SK-N-SH (cell line): ENCODE results near the gene ETV6. TPM values are rescaled to one million over a fixed set of nuclear protein-coding genes. Genes with fewer than 3 reads are reported as not detected.

Experiments used
- CTCF ChIA-PET: fragments of 300-600, 350-600 bp; formaldehyde crosslinking; extraction: SDS; loops from one replicate; lab custom pipeline; 2021; lab: Yijun Ruan, JAX
- POLR2A ChIA-PET: fragments of 350-600 bp; sonication (Branson Sonifier 250); formaldehyde crosslinking; extraction: SDS; loops from one replicate; lab custom pipeline; 2020; ENCODE audit warnings: antibody characterized with exemption, inconsistent platforms; lab: Yijun Ruan, JAX
- DNase-seq: peaks from one replicate; pipeline ENCODE4 v3.0.0; 2012
- H2AFZ ChIP-seq: fragments of 200-600 bp; sonication (generic); 2 replicates; pipeline ENCODE4 v1.8.1; 2016; ENCODE audit warnings: antibody characterized with exemption, mild to moderate bottlenecking, low read depth
- H3F3A ChIP-seq: fragments of 200-600 bp; sonication (generic); replicated peaks from 2 replicates; pipeline ENCODE3; 2016; ENCODE audit warnings: antibody characterized with exemption, mild to moderate bottlenecking; ENCODE audit not compliant: insufficient read depth
- H3K27ac ChIP-seq, 2 experiments: fragments of 200-500 bp in 1 of 2; fragments of 200-600 bp in 1 of 2; sonication (Bioruptor generic) in 1 of 2; sonication (generic), shearing (Covaris generic) in 1 of 2; 2 replicates each; pipeline versions ENCODE4 v1.5.1 to v1.6.1; 2014 to 2016; ENCODE audit warnings: low read depth in 2 of 2, inconsistent platforms in 1 of 2, low read length in 1 of 2, mild to moderate bottlenecking in 1 of 2, mixed read lengths in 1 of 2
- H3K27me3 ChIP-seq: fragments of 200-600 bp; sonication (generic), shearing (Covaris generic); 2 replicates; pipeline ENCODE4 v1.6.1; 2016; ENCODE audit warnings: mixed run types; ENCODE audit not compliant: insufficient read depth
- H3K36me3 ChIP-seq, 2 experiments: fragments of 200-500 bp in 1 of 2; fragments of 200-600 bp in 1 of 2; sonication (Bioruptor generic) in 1 of 2; sonication (generic) in 1 of 2; replicated peaks in 1 of 2; 2 replicates each; pipeline versions ENCODE3 to v1.5.1; 2014 to 2016; ENCODE audit warnings: low read length in 1 of 2, mild to moderate bottlenecking in 1 of 2; ENCODE audit not compliant: insufficient read depth in 2 of 2, control insufficient read depth in 1 of 2
- H3K4me1 ChIP-seq, 2 experiments: fragments of 200-500 bp in 1 of 2; fragments of 200-600 bp in 1 of 2; sonication (Bioruptor generic) in 1 of 2; sonication (generic), shearing (Covaris generic) in 1 of 2; 2 replicates each; pipeline versions ENCODE4 v1.5.1 to v1.6.1; 2014 to 2016; ENCODE audit warnings: low read depth in 1 of 2, low read length in 1 of 2, mixed run types in 1 of 2; ENCODE audit not compliant: insufficient read depth in 2 of 2, control insufficient read depth in 1 of 2
- H3K4me2 ChIP-seq: fragments of 200-600 bp; sonication (generic), shearing (Covaris generic); 2 replicates; pipeline ENCODE4 v1.6.1; 2017; ENCODE audit warnings: mixed run types
- H3K4me3 ChIP-seq, 2 experiments: fragments of 200-500 bp in 1 of 2; fragments of 200-600 bp in 1 of 2; sonication (Bioruptor generic) in 1 of 2; sonication (generic), shearing (Covaris generic) in 1 of 2; 2 replicates each; pipeline versions ENCODE4 v1.5.1 to v1.8.1; 2014 to 2016; ENCODE audit warnings: low read depth in 2 of 2, inconsistent platforms in 1 of 2, low read length in 1 of 2, mild to moderate bottlenecking in 1 of 2, mixed read lengths in 1 of 2, moderate library complexity in 1 of 2
- H3K79me2 ChIP-seq: fragments of 200-600 bp; sonication (generic); 2 replicates; pipeline ENCODE4 v1.8.1; 2017; ENCODE audit warnings: mild to moderate bottlenecking; ENCODE audit not compliant: insufficient read depth
- H3K9ac ChIP-seq: fragments of 200-600 bp; sonication (generic); 2 replicates; pipeline ENCODE4 v1.6.1; 2017; ENCODE audit warnings: mixed run types
- H3K9me2 ChIP-seq: fragments of 200-600 bp; sonication (generic); 2 replicates; pipeline ENCODE4 v1.6.1; 2017; ENCODE audit warnings: mixed run types
- H3K9me3 ChIP-seq: fragments of 200-600 bp; sonication (generic); 2 replicates; pipeline ENCODE4 v1.6.1; 2017; ENCODE audit warnings: mixed run types, mild to moderate bottlenecking, moderate library complexity
- H4K20me1 ChIP-seq: fragments of 200-600 bp; sonication (generic); 2 replicates; pipeline ENCODE4 v1.6.1; 2017; ENCODE audit warnings: mild to moderate bottlenecking, mixed run types; ENCODE audit not compliant: insufficient read depth
- CHD2 ChIP-seq: fragments of 150-350 bp; IDR thresholded peaks from 2 replicates; pipeline ENCODE4 v1.6.1; 2018; ENCODE audit warnings: low read length; ENCODE audit not compliant: partially characterized antibody
- EP300 ChIP-seq, 2 experiments: IDR thresholded peaks; 2 replicates each; pipeline versions ENCODE4 v1.4.0 to v1.6.1; 2012; ENCODE audit warnings: borderline replicate concordance in 1 of 2, low read depth in 1 of 2, low read length in 1 of 2
- FOXM1 ChIP-seq: IDR thresholded peaks from 2 replicates; pipeline ENCODE4 v1.4.0; 2012; ENCODE audit warnings: low read depth, mild to moderate bottlenecking
- GATA2 ChIP-seq: sonication (generic); formaldehyde crosslinking; IDR thresholded peaks from 2 replicates; pipeline ENCODE4 v1.5.0; 2020; ENCODE audit warnings: mild to moderate bottlenecking, missing genetic modification reagents
- NFIC ChIP-seq: IDR thresholded peaks from 2 replicates; pipeline ENCODE4 v1.4.0; 2012; ENCODE audit warnings: borderline replicate concordance
- RAD21 ChIP-seq: IDR thresholded peaks from 2 replicates; pipeline ENCODE4 v1.6.1; 2012; ENCODE audit warnings: mild to moderate bottlenecking, low read length
- RCOR1 ChIP-seq: fragments of 150-350 bp; IDR thresholded peaks from 2 replicates; pipeline ENCODE4 v1.6.1; 2017; ENCODE audit warnings: antibody characterized with exemption, low read length
- RXRA ChIP-seq: IDR thresholded peaks from 2 replicates; pipeline ENCODE4 v1.4.0; 2012; ENCODE audit warnings: low read depth, mild to moderate bottlenecking, borderline replicate concordance
- SIN3A ChIP-seq: IDR thresholded peaks from 2 replicates; pipeline ENCODE4 v1.6.1; 2012; ENCODE audit warnings: low read depth, mild to moderate bottlenecking, low read length, moderate library complexity, borderline replicate concordance
- SMC3 ChIP-seq: IDR thresholded peaks from 2 replicates; pipeline ENCODE4 v1.6.1; 2012; ENCODE audit warnings: low read depth, low read length, improper control_type of control experiment
- TAF1 ChIP-seq: IDR thresholded peaks from 2 replicates; pipeline ENCODE4 v1.6.1; 2012; ENCODE audit warnings: low read depth, mild to moderate bottlenecking, low read length, moderate library complexity, borderline replicate concordance
- YY1 ChIP-seq: IDR thresholded peaks from 2 replicates; pipeline ENCODE4 v1.4.0; 2012; ENCODE audit warnings: low read depth, mild to moderate bottlenecking
- WGBS: methylation state at CpG from one replicate; pipeline ENCODE4 v1.1.6; 2017; ENCODE audit warnings: low lambda C conversion rate; 5-methylcytosine and 5-hydroxymethylcytosine counted together
- polyA plus RNA-seq, 3 experiments: library from polyadenylated mRNA; depleted of rRNA; stranded (reverse); fragments of >200 nt; gene quantifications; 2 replicates each; pipeline ENCODE4 v1.2.3, GENCODE V29; 2012
- TF ChIP-seq, protein P1 (sequence below): IDR thresholded peaks from 2 replicates; pipeline ENCODE4 v1.6.1; 2012; ENCODE audit warnings: mild to moderate bottlenecking, low read depth, low read length, moderate library complexity
- TF ChIP-seq, protein P2 (sequence below): fragments of 150-350 bp; IDR thresholded peaks from 2 replicates; pipeline ENCODE4 v1.6.1; 2016; ENCODE audit warnings: mild to moderate bottlenecking, low read depth, low read length
- TF ChIP-seq, protein P3 (sequence below): IDR thresholded peaks from 2 replicates; pipeline ENCODE4 v1.4.0; 2012; ENCODE audit warnings: low read depth, borderline replicate concordance

Gene ETV6
- polyA plus RNA-seq, 1 of the 3 experiments (the other 2 are of a cell fraction) = 4.0 TPM

DNA sequence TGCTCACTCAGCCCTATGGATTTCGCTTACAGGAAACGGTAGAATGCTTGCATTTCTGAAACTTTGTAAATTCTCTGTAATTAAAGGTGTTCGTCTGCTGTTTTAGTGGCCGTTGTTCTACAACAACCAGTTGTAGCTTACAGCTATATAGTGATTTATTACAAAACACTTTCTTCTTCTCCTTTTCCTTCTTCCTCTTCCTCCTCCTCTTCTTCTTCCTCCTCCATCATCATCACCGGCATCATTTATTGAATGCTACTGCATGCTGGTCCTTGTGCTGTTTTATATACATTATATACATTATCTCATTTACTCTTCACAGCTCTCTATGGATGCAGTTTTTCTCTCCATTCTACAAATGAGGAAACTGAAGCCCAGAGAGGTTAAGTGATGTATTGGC lies 6.4 kb downstream of the ETV6 start:
- Histone ChIP-seq H3K4me3 (no peak overlapping the region), H4K20me1 (peaks cover 37% of the 10 kb centered on the region), H3K9me3 (no peaks in the 10 kb centered on the region), H3K9me2 (no peaks in the 10 kb centered on the region), H3K9ac (no peak overlapping the region), H3K79me2 (peaks cover 98% of the 10 kb centered on the region), H3K27ac (no peak overlapping the region), H3K36me3 (no peaks in the 10 kb centered on the region), H2AFZ (no peak overlapping the region), H3K4me1 (peaks cover 16 to 39% of the 10 kb centered on the region in 2 experiments), H3K27me3 (no peaks in the 10 kb centered on the region), H3F3A (peaks cover 8% of the 10 kb centered on the region), H3K4me2 (no peak overlapping the region)
- ChIA-PET POLR2A (no interaction called here), CTCF (interaction anchor here (2.3 kb wide), 1 partner anchor 377 kb away, joined by 8 read pairs; no protein-coding TSS in a partner anchor)
- 92% methylated on average over 5 of the region's 5 CpGs for WGBS
- TF ChIP-seq RXRA = no peak
- TF ChIP-seq RAD21 = no peak
- TF ChIP-seq GATA2 (CRISPR knock-in tag) = no peak
- no peak for TF ChIP-seq YY1
- no peak for TF ChIP-seq FOXM1
- no peak for TF ChIP-seq RCOR1
- TF ChIP-seq, protein P1, sequence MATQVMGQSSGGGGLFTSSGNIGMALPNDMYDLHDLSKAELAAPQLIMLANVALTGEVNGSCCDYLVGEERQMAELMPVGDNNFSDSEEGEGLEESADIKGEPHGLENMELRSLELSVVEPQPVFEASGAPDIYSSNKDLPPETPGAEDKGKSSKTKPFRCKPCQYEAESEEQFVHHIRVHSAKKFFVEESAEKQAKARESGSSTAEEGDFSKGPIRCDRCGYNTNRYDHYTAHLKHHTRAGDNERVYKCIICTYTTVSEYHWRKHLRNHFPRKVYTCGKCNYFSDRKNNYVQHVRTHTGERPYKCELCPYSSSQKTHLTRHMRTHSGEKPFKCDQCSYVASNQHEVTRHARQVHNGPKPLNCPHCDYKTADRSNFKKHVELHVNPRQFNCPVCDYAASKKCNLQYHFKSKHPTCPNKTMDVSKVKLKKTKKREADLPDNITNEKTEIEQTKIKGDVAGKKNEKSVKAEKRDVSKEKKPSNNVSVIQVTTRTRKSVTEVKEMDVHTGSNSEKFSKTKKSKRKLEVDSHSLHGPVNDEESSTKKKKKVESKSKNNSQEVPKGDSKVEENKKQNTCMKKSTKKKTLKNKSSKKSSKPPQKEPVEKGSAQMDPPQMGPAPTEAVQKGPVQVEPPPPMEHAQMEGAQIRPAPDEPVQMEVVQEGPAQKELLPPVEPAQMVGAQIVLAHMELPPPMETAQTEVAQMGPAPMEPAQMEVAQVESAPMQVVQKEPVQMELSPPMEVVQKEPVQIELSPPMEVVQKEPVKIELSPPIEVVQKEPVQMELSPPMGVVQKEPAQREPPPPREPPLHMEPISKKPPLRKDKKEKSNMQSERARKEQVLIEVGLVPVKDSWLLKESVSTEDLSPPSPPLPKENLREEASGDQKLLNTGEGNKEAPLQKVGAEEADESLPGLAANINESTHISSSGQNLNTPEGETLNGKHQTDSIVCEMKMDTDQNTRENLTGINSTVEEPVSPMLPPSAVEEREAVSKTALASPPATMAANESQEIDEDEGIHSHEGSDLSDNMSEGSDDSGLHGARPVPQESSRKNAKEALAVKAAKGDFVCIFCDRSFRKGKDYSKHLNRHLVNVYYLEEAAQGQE = no peak
- no peak for TF ChIP-seq EP300 (IDR thresholded peaks at IDR 0.05; ENCODE audit: borderline replicate concordance in 1 of 2, low read depth in 1 of 2, low read length in 1 of 2)
- no peak for TF ChIP-seq TAF1
- no peak for TF ChIP-seq CHD2
- TF ChIP-seq, protein P2, sequence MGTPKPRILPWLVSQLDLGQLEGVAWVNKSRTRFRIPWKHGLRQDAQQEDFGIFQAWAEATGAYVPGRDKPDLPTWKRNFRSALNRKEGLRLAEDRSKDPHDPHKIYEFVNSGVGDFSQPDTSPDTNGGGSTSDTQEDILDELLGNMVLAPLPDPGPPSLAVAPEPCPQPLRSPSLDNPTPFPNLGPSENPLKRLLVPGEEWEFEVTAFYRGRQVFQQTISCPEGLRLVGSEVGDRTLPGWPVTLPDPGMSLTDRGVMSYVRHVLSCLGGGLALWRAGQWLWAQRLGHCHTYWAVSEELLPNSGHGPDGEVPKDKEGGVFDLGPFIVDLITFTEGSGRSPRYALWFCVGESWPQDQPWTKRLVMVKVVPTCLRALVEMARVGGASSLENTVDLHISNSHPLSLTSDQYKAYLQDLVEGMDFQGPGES = no peak
- TF ChIP-seq, protein P3, sequence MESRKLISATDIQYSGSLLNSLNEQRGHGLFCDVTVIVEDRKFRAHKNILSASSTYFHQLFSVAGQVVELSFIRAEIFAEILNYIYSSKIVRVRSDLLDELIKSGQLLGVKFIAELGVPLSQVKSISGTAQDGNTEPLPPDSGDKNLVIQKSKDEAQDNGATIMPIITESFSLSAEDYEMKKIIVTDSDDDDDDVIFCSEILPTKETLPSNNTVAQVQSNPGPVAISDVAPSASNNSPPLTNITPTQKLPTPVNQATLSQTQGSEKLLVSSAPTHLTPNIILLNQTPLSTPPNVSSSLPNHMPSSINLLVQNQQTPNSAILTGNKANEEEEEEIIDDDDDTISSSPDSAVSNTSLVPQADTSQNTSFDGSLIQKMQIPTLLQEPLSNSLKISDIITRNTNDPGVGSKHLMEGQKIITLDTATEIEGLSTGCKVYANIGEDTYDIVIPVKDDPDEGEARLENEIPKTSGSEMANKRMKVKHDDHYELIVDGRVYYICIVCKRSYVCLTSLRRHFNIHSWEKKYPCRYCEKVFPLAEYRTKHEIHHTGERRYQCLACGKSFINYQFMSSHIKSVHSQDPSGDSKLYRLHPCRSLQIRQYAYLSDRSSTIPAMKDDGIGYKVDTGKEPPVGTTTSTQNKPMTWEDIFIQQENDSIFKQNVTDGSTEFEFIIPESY = no peak
- TF ChIP-seq SIN3A = no peak
- no peak for TF ChIP-seq SMC3
- TF ChIP-seq NFIC = no peak
- DNase-seq = no peak
